DMS 273 (cell line): ENCODE measurements around the gene ARGFX.
"Not testable (repeated sequence)": the region's sequence is repeated elsewhere in the genome, so short reads cannot be mapped to it uniquely, and the experiment has no call there.

Source experiments
- DNase-seq: peaks from one replicate; lab custom pipeline; 2025; ENCODE audit not compliant: unreplicated experiment; lab: John Stamatoyannopoulos, UW

ARGFX gene

GRCh38 chr3:121598564-121598963 lies 30.8 kb downstream of the ARGFX start:
- DNase-seq = no peak

GRCh38 chr3:121599900-121600299 lies 32.2 kb downstream of the ARGFX start:
- not testable (repeated sequence) for DNase-seq

- no peak for DNase-seq
Observed at GRCh38 chr3:121601212-121601812, 33.6 kb downstream of the ARGFX start.

GRCh38 chr3:121604759-121605158 lies 37.0 kb downstream of the ARGFX start:
- DNase-seq = peak; percentile 37

GRCh38 chr3:121606106-121606505 lies 38.4 kb downstream of the ARGFX start:
- no peak for DNase-seq
